ENCODE data around the gene NUDT21. TPM values are rescaled to one million over a fixed set of nuclear protein-coding genes. Genes with fewer than 3 reads are reported as not detected.

Gene NUDT21
- total and polyA plus RNA-seq, 8 donors: 80.8 to 136 (median 120) TPM

DNA sequence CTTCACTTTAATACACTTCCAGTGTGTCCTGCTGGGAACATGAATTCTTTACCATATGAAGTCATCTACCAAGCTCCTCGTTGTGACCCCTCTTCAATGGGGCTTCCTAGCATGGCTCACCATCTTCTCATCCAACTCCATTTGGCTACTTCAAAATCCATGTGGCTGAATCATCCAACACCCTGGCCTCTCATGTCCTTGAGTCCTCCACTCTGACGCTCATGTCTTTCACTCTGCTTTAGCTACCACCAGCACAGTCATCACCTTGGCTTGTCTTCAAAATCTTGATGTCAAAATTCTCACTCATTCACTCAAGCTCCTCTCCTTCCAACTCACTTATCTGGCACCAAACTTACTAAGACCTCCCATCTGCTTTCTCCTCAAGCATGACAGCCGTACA is 61.6 kb downstream of the NUDT21 start:
- Histone ChIP-seq H3K27ac (no peak overlapping the region), H3K36me3 (peaks cover 0 to 68% of the 10 kb centered on the region in 2 donors), H3K4me1 (no peaks in the 10 kb centered on the region), H3K27me3 (no peaks in the 10 kb centered on the region), H3K4me3 (no peak overlapping the region), H3K9me3 (no peaks in the 10 kb centered on the region)
- no peak for TF ChIP-seq CTCF (IDR thresholded peaks at IDR 0.05)
- intact Hi-C loops (cut with DNase I): no loop called here
- ATAC-seq (no peak), DNase-seq (no peak)

GRCh38 chr16:56388209-56388608 is 62.9 kb downstream of the NUDT21 start:
- Histone ChIP-seq H3K9me3 (no peaks in the 10 kb centered on the region), H3K27ac (no peak overlapping the region), H3K36me3 (peaks cover 0 to 79% of the 10 kb centered on the region in 2 donors), H3K27me3 (no peaks in the 10 kb centered on the region), H3K4me1 (no peaks in the 10 kb centered on the region), H3K4me3 (no peak overlapping the region)
- no peak for DNase-seq
- intact Hi-C loops (cut with DNase I): no loop called here
- no peak for TF ChIP-seq CTCF (IDR thresholded peaks at IDR 0.05)
- no peak for ATAC-seq

- no peaks in the 10 kb centered on the region for H3K27me3 ChIP-seq
- intact Hi-C loops (cut with DNase I): no loop called here
- no peak overlapping the region for H3K4me3 ChIP-seq
- ATAC-seq (no peak), DNase-seq (no peak)
- peaks cover 0 to 84% of the 10 kb centered on the region in 2 donors for H3K36me3 ChIP-seq
- TF ChIP-seq CTCF (IDR thresholded peaks at IDR 0.05): no peak
- no peak overlapping the region for H3K27ac ChIP-seq
- H3K9me3 ChIP-seq: no peaks in the 10 kb centered on the region
- no peaks in the 10 kb centered on the region for H3K4me1 ChIP-seq
Observed at GRCh38 chr16:56387396-56387795, 63.7 kb downstream of the NUDT21 start.

DNA sequence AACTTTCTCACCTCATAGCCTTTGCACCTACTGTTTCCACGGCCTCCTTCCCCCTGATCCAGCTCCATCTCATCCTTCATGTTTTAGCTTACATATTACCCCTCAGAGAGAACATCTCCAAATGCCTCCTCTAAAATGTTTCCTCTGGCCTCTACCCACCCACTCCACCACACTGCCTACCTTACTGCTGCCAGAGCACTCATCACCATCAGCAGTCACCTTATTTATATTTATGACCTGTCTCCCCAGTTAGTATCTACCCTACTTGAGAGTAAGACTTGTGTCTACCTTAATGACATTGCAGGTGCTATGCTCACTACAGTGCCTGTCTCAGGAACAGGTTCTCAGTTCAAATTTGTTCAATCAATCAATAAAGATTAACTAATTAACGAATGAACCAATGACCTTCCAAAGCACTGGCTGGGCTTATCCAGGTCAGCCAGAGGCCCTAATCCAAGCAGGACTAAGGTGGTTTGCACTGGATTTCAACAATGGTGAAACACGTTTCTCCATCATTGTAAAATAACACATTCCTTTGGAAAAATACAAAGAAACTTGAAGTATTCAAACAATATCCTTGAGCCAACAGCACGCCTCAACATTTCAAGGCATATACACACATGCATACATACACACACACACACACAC is 66.9 kb downstream of the NUDT21 start:
- no peaks in the 10 kb centered on the region for H3K27me3 ChIP-seq
- DNase-seq (no peak), ATAC-seq (no peak)
- H3K4me3 ChIP-seq: no peak overlapping the region
- intact Hi-C loops (cut with DNase I): no loop called here
- no peak for TF ChIP-seq CTCF (IDR thresholded peaks at IDR 0.05)
- no peaks in the 10 kb centered on the region for H3K4me1 ChIP-seq
- H3K9me3 ChIP-seq: peaks cover 9 to 24% of the 10 kb centered on the region in 2 donors
- no peak overlapping the region for H3K27ac ChIP-seq
- H3K36me3 ChIP-seq: peaks cover 0 to 92% of the 10 kb centered on the region in 2 donors

- no peak overlapping the region for H3K4me3 ChIP-seq
- TF ChIP-seq CTCF (IDR thresholded peaks at IDR 0.05): no peak
- H3K9me3 ChIP-seq: peaks cover 9 to 24% of the 10 kb centered on the region in 2 donors
- no peaks in the 10 kb centered on the region for H3K4me1 ChIP-seq
- no peak for DNase-seq
- no peaks in the 10 kb centered on the region for H3K27me3 ChIP-seq
- no peak overlapping the region for H3K27ac ChIP-seq
- intact Hi-C loops (cut with DNase I): no loop called here
- no peak for ATAC-seq
- peaks cover 0 to 90% of the 10 kb centered on the region in 2 donors for H3K36me3 ChIP-seq
Observed at GRCh38 chr16:56382901-56383355, 68.2 kb downstream of the NUDT21 start.

Data from left lung (tissue), 10 donors.